Spleen (tissue), 11 donors: Measurements from ENCODE around the gene PDXDC1. TPM values are rescaled to one million over a fixed set of nuclear protein-coding genes. Genes with fewer than 3 reads are reported as not detected.
"Not testable (repeated sequence)": the region's sequence is repeated elsewhere in the genome, so short reads cannot be mapped to it uniquely, and the experiment has no call there.

ENCODE experiments used
- DNase-seq: peaks from one replicate; pipeline ENCODE4 v3.0.0-alpha.2; 2020
- H3K27ac ChIP-seq, 8 donors: fragments of 200-600 bp; sonication (generic) in 7 of 8; 1 replicate in 4 of 8; 2 replicates in 4 of 8; pipeline versions ENCODE4 v1.5.0 to v1.8.0; 2016 to 2021; ENCODE audit warnings: inconsistent platforms in 4 of 8, mild to moderate bottlenecking in 4 of 8, moderate library complexity in 1 of 8
- H3K27me3 ChIP-seq, 7 donors: fragments of 200-600 bp; sonication (generic) in 6 of 7; replicated peaks in 1 of 7; 1 replicate in 4 of 7; 2 replicates in 3 of 7; pipeline versions ENCODE4 v1.5.0 to v1.8.0; 2016 to 2021; ENCODE audit warnings: inconsistent platforms in 3 of 7, mild to moderate bottlenecking in 1 of 7
- H3K36me3 ChIP-seq, 6 donors: fragments of 200-600 bp; sonication (generic) in 5 of 6; 1 replicate in 4 of 6; 2 replicates in 2 of 6; pipeline versions ENCODE4 v1.5.0 to v1.8.0; 2016 to 2021; ENCODE audit warnings: inconsistent platforms in 2 of 6
- H3K4me1 ChIP-seq, 6 donors: fragments of 200-600 bp; sonication (generic) in 5 of 6; 1 replicate in 3 of 6; 2 replicates in 3 of 6; pipeline versions ENCODE4 v1.5.0 to v1.8.0; 2016 to 2021; ENCODE audit warnings: inconsistent platforms in 3 of 6
- H3K4me3 ChIP-seq, 8 donors: fragments of 200-600 bp; sonication (generic) in 7 of 8; 1 replicate in 4 of 8; 2 replicates in 4 of 8; pipeline versions ENCODE4 v1.5.0 to v1.8.0; 2016 to 2021; ENCODE audit warnings: inconsistent platforms in 4 of 8, mild to moderate bottlenecking in 4 of 8, moderate library complexity in 2 of 8
- H3K9me3 ChIP-seq, 8 donors: fragments of 200-600 bp; sonication (generic) in 7 of 8; 1 replicate in 4 of 8; 2 replicates in 4 of 8; pipeline versions ENCODE4 v1.5.0 to v1.8.0; 2016 to 2021; ENCODE audit warnings: inconsistent platforms in 4 of 8
- WGBS, 5 donors: extraction: QIAGEN DNeasy Blood & Tissue Kit in 3 of 5; methylation state at CpG; one replicate each; pipeline versions ENCODE4 v1.1.5 to v1.1.7; 2013 to 2018; 5-methylcytosine and 5-hydroxymethylcytosine counted together
- intact Hi-C: fragments of 100-400 bp; cut with DNase I; formaldehyde crosslinking; loops from one replicate; pipeline ENCODE4 v1.15.0; 2023; ENCODE audit warnings: low total_unique reads
- polyA plus RNA-seq, 3 donors: library from polyadenylated mRNA; stranded (reverse); fragments of 200-250 nt; gene quantifications; one replicate each; pipeline ENCODE4 v1.2.1, GENCODE V29; 2013
- total RNA-seq, 7 donors: library from RNA; depleted of rRNA in 3 of 7; stranded (reverse); fragments of >200 nt in 3 of 7; fragmentation: NEBNext Ultra II Directional in 4 of 7; extraction: Animal tissue kit (Norgen Biotek cat#: 25700) in 4 of 7; gene quantifications; one replicate each; pipeline versions ENCODE4 v1.1.0 to v1.2.1, GENCODE V29; 2016 to 2021
- donor health status: healthy with polysubstance abuse.
- donor health status: DM: no; HTN: no; CAD: no; lungs with moderate emphysema.
- donor health status: DM: no; HTN: no; CAD: no.
- donor health status: Bipolar disorder and iron deficiency.
- donor health status: healthy.
- donor health status: DM: no; HTN: no; CAD: no.
- donor health status: DM: yes; HTN: yes; CAD: no.

PDXDC1 gene
- total and polyA plus RNA-seq, 10 donors, result 17.7 to 80.7 (median 62.8) TPM

DNA sequence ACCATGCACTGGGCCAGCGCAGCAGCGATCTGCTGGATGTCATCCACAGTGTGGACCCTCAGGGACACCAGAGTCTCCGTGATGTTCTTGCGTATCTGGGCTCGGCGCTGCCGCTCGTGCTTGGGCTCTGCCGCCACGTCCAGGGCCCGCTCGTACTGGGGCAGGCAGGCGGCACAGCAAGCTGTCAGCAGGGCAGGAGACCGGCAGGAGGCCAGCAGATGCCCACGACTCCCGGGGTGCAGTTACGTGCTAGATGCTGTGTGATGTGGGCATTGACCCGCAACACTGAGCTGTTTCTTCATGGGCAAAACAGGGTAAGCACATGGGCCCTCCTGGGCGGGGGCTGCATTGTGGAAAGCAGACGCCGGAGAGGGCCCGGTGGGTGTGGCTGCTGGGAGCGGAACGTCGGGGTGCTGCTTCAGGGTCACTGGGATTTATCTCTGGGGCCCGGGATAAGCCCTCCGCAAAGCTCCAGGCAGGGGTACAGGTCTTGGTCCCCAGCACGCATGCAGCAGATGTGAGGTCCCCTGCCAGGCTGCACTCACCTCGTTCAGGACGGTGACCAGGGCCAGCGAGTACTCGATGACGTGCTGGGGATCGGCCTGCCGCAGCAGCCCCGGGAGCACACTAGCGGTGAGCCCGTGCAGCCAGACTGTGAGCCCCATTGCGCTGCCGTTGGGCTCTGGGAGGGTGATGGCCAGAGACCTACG, 158.0 kb downstream of the PDXDC1 start:
- H3K36me3 ChIP-seq, result peaks cover 0 to 58% (median 8%) of the 10 kb centered on the region in 6 donors
- H3K27ac ChIP-seq, intact Hi-C loops, H3K4me3 ChIP-seq, H3K27me3 ChIP-seq, H3K4me1 ChIP-seq, H3K9me3 ChIP-seq, DNase-seq: not testable (repeated sequence)
- WGBS, 5 donors, result 80 to 100% (median 96%) methylated on average over 1 to 32 of the region's 41 CpGs

- WGBS, 5 donors, result 93 to 100% (median 98%) methylated on average over 5 to 19 of the region's 31 CpGs
- intact Hi-C loops, result not testable (repeated sequence)
These were observed 158.7 kb downstream of the PDXDC1 start for GRCh38 chr16:15133554-15133953.

DNA sequence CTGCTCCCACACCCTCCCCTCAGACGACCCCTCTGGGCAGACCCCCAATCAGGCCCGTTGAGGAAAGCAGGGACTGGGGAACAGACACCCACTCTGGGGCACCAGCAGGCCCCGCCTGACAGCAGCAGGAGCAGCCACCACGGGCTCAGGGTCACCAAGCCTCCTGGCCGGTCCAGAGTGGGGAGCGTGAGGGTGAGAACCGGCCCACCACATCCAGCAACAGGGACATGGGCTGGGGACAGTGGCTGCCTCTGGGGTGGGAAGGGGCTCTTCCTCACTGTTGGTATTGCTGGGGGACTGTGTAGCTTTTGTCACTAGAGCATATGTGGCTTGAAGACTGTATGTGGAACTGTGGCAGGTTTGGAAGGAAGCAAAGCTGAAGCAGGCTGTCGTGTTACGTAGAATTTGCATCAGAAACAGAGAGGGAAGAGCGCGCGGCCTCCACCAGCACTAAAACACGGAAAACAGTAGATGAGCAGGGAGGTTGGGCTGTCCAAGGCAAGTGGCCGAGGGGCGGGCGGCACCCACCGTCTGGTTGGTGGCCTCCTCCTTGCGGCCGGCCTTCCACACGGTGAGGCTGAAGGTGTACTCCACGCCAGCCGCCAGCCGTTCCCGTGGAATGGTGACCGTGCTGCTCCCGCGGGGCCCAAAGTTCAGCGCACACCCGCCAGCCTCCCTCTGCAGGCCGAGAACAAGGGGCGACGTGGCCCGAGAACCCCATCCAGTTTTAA, 160.1 kb downstream of the PDXDC1 start:
- intact Hi-C loops, DNase-seq: not testable (repeated sequence)
- WGBS, 5 donors, result 92 to 97% (median 95%) methylated on average over 10 to 22 of the region's 33 CpGs

More at GRCh38 chr16:15133554-15133953, 158.7 kb downstream of the PDXDC1 start:
- H3K9me3 ChIP-seq, H3K4me1 ChIP-seq, H3K27ac ChIP-seq, H3K27me3 ChIP-seq, DNase-seq, H3K4me3 ChIP-seq: not testable (repeated sequence)
- peaks cover 0 to 52% (median 7%) of the 10 kb centered on the region in 6 donors for H3K36me3 ChIP-seq

GRCh38 chr16:15135483-15136360, 160.9 kb downstream of the PDXDC1 start:
- H3K36me3 ChIP-seq, result peaks cover 0 to 35% (median 7%) of the 10 kb centered on the region in 6 donors
- H3K27me3 ChIP-seq, H3K4me3 ChIP-seq, intact Hi-C loops, H3K9me3 ChIP-seq, H3K4me1 ChIP-seq, H3K27ac ChIP-seq: not testable (repeated sequence)
- DNase-seq, result peak; percentile 54
- 89 to 93% (median 92%) methylated on average over 7 to 44 of the region's 50 CpGs for WGBS, 5 donors

More for the DNA sequence above, 160.1 kb downstream of the PDXDC1 start:
- not testable (repeated sequence) for H3K27me3 ChIP-seq, H3K4me1 ChIP-seq, H3K4me3 ChIP-seq, H3K9me3 ChIP-seq, H3K27ac ChIP-seq
- peaks cover 0 to 42% (median 7%) of the 10 kb centered on the region in 6 donors for H3K36me3 ChIP-seq

DNA sequence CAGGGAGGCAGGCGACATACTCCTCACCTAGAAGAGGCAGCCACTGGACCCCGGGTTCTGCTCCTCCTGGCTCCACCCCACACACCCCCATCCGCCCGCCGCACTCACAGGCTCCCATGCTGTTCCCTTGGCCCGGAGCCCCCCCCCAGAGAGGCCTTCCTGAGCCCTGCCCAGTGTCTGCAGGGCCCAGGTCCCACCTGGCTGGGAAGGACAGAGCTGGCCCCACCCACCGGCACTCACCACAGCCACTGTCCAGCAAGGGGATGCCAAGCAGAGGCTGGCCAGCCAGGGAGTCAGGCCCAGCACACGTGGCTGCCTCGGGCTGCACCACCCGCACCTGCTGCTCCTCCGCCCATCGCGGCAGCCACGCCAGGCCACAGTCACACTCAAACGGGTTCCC, 162.7 kb downstream of the PDXDC1 start:
- H3K9me3 ChIP-seq, H3K4me1 ChIP-seq, H3K27ac ChIP-seq, H3K27me3 ChIP-seq, intact Hi-C loops, H3K4me3 ChIP-seq: not testable (repeated sequence)
- H3K36me3 ChIP-seq, result peaks cover 0 to 24% (median 3%) of the 10 kb centered on the region in 6 donors
- 80 to 89% (median 87%) methylated on average over 1 to 13 of the region's 15 CpGs; no CpG with 5 or more reads in 1 of the 5 donors for WGBS, 5 donors
- peak; percentile 65 for DNase-seq

- H3K27me3 ChIP-seq, intact Hi-C loops, H3K4me3 ChIP-seq, H3K27ac ChIP-seq, H3K9me3 ChIP-seq: not testable (repeated sequence)
- 74 to 81% (median 79%) methylated on average over 26 to 30 of the region's 30 CpGs for WGBS, 5 donors
- Histone ChIP-seq H3K36me3 (peaks cover 0 to 13% (median 0%) of the 10 kb centered on the region in 6 donors), H3K4me1 (peaks cover 0 to 34% (median 18%) of the 10 kb centered on the region in 6 donors)
- peak; percentile 74 for DNase-seq
These were observed 165.9 kb downstream of the PDXDC1 start for GRCh38 chr16:15140444-15141365.
